DOHH2 (cell line): ENCODE measurements around the gene ANKRD29.

ENCODE experiments used
- H3F3A ChIP-seq: fragments of 200-600 bp; sonication (generic), shearing (Covaris generic); 2 replicates; pipeline ENCODE4 v1.6.0; 2016; ENCODE audit warnings: antibody characterized with exemption, mild to moderate bottlenecking; ENCODE audit not compliant: control insufficient read depth, insufficient read depth
- H3K27ac ChIP-seq: fragments of 200-600 bp; sonication (generic); 2 replicates; pipeline ENCODE4 v1.5.1; 2014; ENCODE audit warnings: low read depth, mild to moderate bottlenecking, low read length, moderate library complexity
- H3K27me3 ChIP-seq: fragments of 200-600 bp; sonication (generic); 2 replicates; pipeline ENCODE4 v1.6.1; 2014; ENCODE audit warnings: mild to moderate bottlenecking, low read length, mixed read lengths; ENCODE audit not compliant: control insufficient read depth
- H3K36me3 ChIP-seq: fragments of 200-600 bp; sonication (generic); 2 replicates; pipeline ENCODE4 v1.6.1; 2014; ENCODE audit warnings: mild to moderate bottlenecking, low read length, moderate library complexity, mixed read lengths; ENCODE audit not compliant: control insufficient read depth
- H3K4me1 ChIP-seq: fragments of 200-600 bp; sonication (generic); 2 replicates; pipeline ENCODE4 v1.6.1; 2014; ENCODE audit warnings: mild to moderate bottlenecking, low read length, mixed read lengths; ENCODE audit not compliant: control insufficient read depth
- H3K4me2 ChIP-seq: fragments of 200-600 bp; sonication (generic); 2 replicates; pipeline ENCODE4 v1.6.0; 2014; ENCODE audit warnings: mild to moderate bottlenecking, low read length, moderate library complexity
- H3K4me3 ChIP-seq: fragments of 200-600 bp; sonication (generic); 2 replicates; pipeline ENCODE4 v1.5.1; 2014; ENCODE audit warnings: mild to moderate bottlenecking, low read length, mixed read lengths
- H3K79me2 ChIP-seq: fragments of 200-600 bp; sonication (generic); 2 replicates; pipeline ENCODE4 v1.6.1; 2014; ENCODE audit warnings: mild to moderate bottlenecking, low read length, mixed read lengths; ENCODE audit not compliant: control insufficient read depth
- H3K9me2 ChIP-seq: fragments of 200-600 bp; sonication (generic); replicated peaks from 2 replicates; pipeline ENCODE4 v1.6.1; 2014; ENCODE audit warnings: mild to moderate bottlenecking, low read length, mixed read lengths; ENCODE audit not compliant: control insufficient read depth
- H3K9me3 ChIP-seq: fragments of 200-600 bp; sonication (generic); 2 replicates; pipeline ENCODE4 v1.6.1; 2014; ENCODE audit warnings: antibody characterized with exemption, low read length, mixed read lengths; ENCODE audit not compliant: control insufficient read depth, insufficient read depth
- H4K20me1 ChIP-seq: fragments of 200-600 bp; sonication (generic); 2 replicates; pipeline ENCODE4 v1.6.0; 2014; ENCODE audit warnings: low read depth, mild to moderate bottlenecking, antibody characterized with exemption, low read length, moderate library complexity; ENCODE audit not compliant: control insufficient read depth, insufficient read depth
- CTCF ChIP-seq: fragments of 200-600 bp; sonication (generic); IDR thresholded peaks from one replicate; pipeline ENCODE4 v1.5.1; 2014; ENCODE audit warnings: antibody characterized with exemption, mild to moderate bottlenecking, low read depth, low read length; ENCODE audit not compliant: poor library complexity, severe bottlenecking
- EZH2phosphoT487 ChIP-seq: fragments of 200-600 bp; sonication (generic); IDR thresholded peaks from 2 replicates; pipeline ENCODE4 v1.6.1; 2017; ENCODE audit warnings: borderline replicate concordance, mild to moderate bottlenecking, antibody characterized with exemption, low read length, moderate library complexity, mixed read lengths

Gene ANKRD29

GRCh38 chr18:23612434-23613090 is 50.1 kb downstream of the ANKRD29 start:
- TF ChIP-seq CTCF (no peak), EZH2phosphoT487 (no peak)
- Histone ChIP-seq H3F3A (no peaks in the 10 kb centered on the region), H3K4me3 (no peak overlapping the region), H3K27ac (no peak overlapping the region), H3K9me2 (no peaks in the 10 kb centered on the region), H3K79me2 (no peaks in the 10 kb centered on the region), H3K27me3 (peaks cover 9% of the 10 kb centered on the region), H3K36me3 (no peaks in the 10 kb centered on the region), H4K20me1 (no peaks in the 10 kb centered on the region), H3K4me2 (no peak overlapping the region), H3K4me1 (peaks cover 2% of the 10 kb centered on the region; the same call in 1 of the 2 replicates), H3K9me3 (no peaks in the 10 kb centered on the region)

GRCh38 chr18:23609390-23610023 is 53.2 kb downstream of the ANKRD29 start:
- no peaks in the 10 kb centered on the region for H3K9me2 ChIP-seq
- H4K20me1 ChIP-seq: no peaks in the 10 kb centered on the region
- no peak overlapping the region for H3K27ac ChIP-seq
- no peak overlapping the region for H3K4me3 ChIP-seq
- H3K4me2 ChIP-seq: no peak overlapping the region
- H3K27me3 ChIP-seq: peaks cover 7% of the 10 kb centered on the region; the same call in 1 of the 2 replicates
- H3K4me1 ChIP-seq: no peaks in the 10 kb centered on the region
- no peak for TF ChIP-seq EZH2phosphoT487
- no peak for TF ChIP-seq CTCF
- no peaks in the 10 kb centered on the region for H3F3A ChIP-seq
- H3K79me2 ChIP-seq: no peaks in the 10 kb centered on the region
- no peaks in the 10 kb centered on the region for H3K36me3 ChIP-seq
- H3K9me3 ChIP-seq: no peaks in the 10 kb centered on the region

- H3K27ac ChIP-seq: no peak overlapping the region
- H3K36me3 ChIP-seq: no peaks in the 10 kb centered on the region
- no peaks in the 10 kb centered on the region for H4K20me1 ChIP-seq
- no peaks in the 10 kb centered on the region for H3F3A ChIP-seq
- TF ChIP-seq EZH2phosphoT487: no peak
- TF ChIP-seq CTCF: no peak
- no peaks in the 10 kb centered on the region for H3K9me3 ChIP-seq
- H3K4me3 ChIP-seq: no peak overlapping the region
- no peaks in the 10 kb centered on the region for H3K4me1 ChIP-seq
- no peaks in the 10 kb centered on the region for H3K79me2 ChIP-seq
- H3K4me2 ChIP-seq: no peak overlapping the region
- no peaks in the 10 kb centered on the region for H3K9me2 ChIP-seq
- peaks cover 7% of the 10 kb centered on the region; the same call in 1 of the 2 replicates for H3K27me3 ChIP-seq
These were observed 54.5 kb downstream of the ANKRD29 start for GRCh38 chr18:23608211-23608610.
